Stimulated activated CD4-positive, alpha-beta T cell treated with anti-CD3 and anti-CD28 coated beads, Interleukin-15, amount 100 ng/mL, for 24 hours (primary cell): ENCODE measurements around the gene SET.
"Not testable (repeated sequence)": the region's sequence is repeated elsewhere in the genome, so short reads cannot be mapped to it uniquely, and the experiment has no call there.

Experiments used
- DNase-seq: peaks from one replicate; pipeline ENCODE4 v3.0.0-alpha.2; 2020

The SET gene

GRCh38 chr9:128688501-128689292 lies at the start of gene SET:
TSS of gene SET (plus strand) at chr9:128689222. CDS start at chr9:128689583, 361 bp downstream.
- peak; percentile 97 for DNase-seq

DNA sequence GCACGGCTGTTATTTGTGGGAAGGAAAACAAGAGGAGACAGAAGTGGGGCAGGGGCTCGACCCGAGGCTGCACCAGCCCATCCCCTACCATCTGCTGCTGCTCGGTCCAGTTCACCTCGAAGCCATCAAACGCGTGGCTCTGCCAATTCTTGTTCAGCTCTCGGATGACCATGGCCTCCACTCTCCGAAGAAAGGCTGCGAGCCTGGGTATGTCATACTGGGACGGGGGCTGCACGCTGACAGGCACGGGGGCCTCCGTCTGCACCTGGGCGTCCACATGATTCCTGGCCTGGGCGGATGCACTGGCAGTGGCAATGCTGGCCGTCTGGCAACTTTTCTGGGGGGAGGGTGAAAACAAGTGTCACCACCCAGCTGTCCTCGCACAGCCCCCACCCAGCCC lies 48.4 kb upstream of the SET start:
- no peak for DNase-seq

GRCh38 chr9:128642675-128643245 lies 46.3 kb upstream of the SET start:
- no peak for DNase-seq

GRCh38 chr9:128643519-128644300 lies 45.3 kb upstream of the SET start:
- DNase-seq: no peak

DNA sequence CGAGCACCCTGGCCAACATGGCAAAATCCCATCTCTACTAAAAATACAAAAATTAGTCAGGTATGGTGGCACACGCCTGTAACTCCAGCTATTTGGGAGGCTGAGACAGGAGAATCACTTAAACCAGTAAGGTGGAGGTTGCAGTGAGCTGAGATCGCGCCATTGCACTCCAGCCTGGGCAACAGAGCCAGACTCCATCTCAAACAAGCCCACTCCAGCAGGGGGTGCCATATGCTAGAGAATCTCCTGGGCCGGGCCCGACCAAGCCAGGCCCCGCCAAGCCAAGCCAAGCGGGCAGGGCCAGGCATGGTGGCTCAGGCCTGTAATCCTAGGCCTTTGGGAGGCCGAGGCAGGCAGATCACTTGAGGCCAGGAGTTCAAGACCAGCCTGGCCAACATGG lies 40.8 kb upstream of the SET start:
- peak; percentile 79 for DNase-seq

DNA sequence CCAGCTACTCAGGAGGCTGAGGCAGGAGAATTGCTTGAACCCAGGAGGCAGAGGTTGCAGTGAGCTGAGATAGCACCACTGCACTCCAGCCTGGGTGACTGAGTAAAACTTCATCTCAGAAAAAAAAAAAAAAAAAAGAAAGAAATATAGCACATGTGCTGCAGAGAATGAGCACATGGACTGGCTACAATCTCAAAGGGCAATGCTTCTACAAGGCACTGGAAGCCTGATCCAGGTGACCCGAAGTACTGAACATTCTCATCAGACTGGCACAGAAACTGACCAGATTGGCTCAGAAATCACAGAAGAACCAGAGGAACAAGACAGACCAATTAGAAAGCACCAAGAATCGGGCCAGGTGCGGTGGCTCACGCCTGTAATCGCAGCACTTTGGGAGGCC lies 37.2 kb upstream of the SET start:
- no peak for DNase-seq

DNA sequence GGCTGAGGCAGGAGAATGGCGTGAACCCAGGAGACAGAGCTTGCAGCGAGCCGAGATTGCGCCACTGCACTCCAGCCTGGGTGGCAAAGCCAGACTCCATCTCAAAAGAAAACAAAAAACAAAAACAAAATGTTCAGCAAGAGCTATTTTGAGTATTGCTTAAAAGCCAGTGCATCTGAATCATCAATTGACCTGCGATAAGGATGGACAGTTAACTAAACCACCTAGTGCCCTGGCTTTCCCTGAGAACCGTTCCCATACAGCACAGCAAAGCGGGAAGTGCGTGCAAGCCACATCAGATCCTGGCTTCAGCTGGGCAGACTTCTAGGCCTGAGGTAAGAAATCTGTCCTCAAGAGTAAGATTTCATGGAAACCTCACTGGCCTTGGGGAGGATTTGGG lies 35.1 kb upstream of the SET start:
- no peak for DNase-seq

- DNase-seq: no peak
These were observed 34.5 kb upstream of the SET start for GRCh38 chr9:128654481-128654880.

- DNase-seq: peak; percentile 98
These were observed 32.3 kb upstream of the SET start, which contains the start of gene DYNC2I2 for GRCh38 chr9:128656416-128657343. TSS of gene DYNC2I2 (minus strand) at chr9:128656847. CDS start at chr9:128656726, 121 bp downstream.

DNA sequence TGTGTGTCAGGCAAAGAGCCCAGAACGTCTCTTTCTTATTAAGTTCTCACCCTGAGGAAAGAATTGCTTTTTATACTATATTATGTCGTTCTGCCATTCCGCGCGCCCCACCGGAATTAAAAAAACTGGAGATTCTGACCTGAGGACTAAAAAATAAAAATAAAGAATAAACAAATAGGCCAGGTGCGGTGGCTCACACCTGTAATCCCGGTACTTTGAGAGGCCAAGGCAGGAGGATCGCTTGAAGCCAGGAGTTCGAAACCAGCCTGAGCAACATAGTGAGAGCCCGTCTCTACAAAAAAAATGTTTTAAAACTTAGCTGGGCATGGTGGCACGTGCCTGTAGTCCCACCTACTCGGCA lies 31.7 kb upstream of the SET start:
- DNase-seq: no peak

DNA sequence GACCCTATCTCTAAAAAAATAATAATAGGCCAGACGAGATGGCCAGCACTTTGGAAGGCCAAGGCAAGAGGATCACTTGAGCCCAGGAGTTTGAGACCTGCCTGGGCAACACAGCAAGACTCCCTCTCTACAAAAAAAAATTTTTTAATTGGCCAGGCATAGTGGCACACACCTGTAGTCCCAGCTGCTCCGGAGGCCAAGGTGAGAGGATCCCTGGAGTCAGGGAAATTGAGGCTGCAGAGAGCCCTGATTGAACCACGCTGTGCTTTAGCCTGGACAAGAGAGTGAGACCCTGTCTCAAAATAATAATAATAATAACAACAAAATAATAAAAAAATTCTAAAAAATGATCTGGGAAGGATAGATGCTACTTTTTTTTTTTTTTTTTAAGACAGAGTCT lies 31.2 kb upstream of the SET start:
- no peak for DNase-seq

DNA sequence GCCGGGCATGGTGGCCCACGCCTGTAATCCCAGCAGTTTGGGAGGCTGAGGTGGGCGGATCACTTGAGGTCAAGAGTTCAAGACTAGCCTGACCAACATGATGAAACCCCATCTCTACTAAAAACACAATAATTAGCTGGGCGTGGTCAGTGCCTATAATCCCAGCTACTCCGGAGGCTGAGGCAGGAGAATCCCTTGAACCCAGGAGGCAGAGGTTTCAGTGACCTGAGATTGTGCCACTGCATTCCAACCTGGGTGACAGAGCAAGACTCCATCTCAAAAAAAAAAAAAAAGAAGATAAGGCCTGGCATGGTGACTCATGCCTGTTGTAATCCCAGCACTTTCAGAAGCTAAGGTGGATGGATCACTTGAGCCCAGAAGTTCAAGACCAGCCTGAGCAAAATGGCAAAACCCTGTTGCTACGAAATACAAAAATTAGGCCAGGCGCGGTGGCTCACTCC lies 22.5 kb upstream of the SET start:
- not testable (repeated sequence) for DNase-seq

- no peak for DNase-seq
These were observed 19.2 kb upstream of the SET start for GRCh38 chr9:128669786-128670185.

- DNase-seq: no peak
These were observed 13.6 kb upstream of the SET start for GRCh38 chr9:128675382-128675781.

DNA sequence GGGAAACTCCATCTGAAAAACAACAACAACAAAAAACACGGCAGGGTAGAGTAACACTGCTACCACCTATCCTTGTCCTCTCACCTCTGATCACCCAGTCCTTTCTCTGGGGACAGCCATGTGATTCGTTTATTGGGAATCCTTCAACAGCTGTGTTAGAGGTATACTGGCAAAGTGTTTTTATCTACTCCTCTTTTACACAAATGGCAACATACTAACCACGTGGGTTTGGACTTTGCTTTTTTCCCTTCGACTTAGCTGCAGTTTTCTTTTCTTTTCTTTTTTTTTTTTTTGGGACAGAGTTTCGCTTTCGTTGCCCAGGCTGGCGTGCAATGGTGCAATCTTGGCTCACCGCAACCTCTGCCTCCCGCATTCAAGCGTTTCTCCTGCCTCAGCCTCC lies 11.2 kb upstream of the SET start:
- no peak for DNase-seq

DNA sequence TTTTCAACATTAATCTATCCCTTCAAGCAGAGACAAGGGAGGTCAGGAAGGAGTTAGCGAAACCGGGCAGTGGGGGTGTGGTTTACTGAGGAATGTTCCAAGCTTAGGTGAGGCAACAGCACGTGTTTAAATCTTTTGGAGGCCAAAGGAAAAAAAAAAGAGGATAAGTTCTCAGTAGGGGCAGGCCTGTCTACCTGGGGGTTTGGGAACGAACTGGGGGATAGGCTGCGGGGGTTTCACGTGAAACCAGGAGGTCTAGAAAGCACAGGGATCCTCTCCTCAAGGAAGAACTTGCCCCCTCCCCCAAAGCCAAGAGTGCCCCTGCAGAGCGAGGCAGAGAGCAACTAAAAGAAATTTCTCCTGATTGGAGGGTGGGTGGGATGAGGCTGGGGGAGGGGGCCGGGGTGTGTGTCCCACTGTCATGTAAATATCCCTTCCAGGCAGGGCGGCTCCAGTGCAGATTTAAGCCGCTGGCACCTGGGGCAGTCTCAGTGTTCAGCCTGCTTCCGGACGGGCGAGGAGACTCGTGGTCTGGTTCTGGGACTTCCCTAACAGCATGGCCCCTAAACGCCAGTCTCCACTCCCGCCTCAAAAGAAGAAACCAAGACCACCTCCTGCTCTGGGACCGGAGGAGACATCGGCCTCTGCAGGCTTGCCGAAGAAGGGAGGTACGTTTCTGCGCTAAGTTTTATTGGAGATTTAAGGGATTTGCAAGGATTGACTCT lies 5.5 kb upstream of the SET start:
- DNase-seq: peak; percentile 63

- no peak for DNase-seq
These were observed 5.0 kb upstream of the SET start for GRCh38 chr9:128684065-128684324.

DNA sequence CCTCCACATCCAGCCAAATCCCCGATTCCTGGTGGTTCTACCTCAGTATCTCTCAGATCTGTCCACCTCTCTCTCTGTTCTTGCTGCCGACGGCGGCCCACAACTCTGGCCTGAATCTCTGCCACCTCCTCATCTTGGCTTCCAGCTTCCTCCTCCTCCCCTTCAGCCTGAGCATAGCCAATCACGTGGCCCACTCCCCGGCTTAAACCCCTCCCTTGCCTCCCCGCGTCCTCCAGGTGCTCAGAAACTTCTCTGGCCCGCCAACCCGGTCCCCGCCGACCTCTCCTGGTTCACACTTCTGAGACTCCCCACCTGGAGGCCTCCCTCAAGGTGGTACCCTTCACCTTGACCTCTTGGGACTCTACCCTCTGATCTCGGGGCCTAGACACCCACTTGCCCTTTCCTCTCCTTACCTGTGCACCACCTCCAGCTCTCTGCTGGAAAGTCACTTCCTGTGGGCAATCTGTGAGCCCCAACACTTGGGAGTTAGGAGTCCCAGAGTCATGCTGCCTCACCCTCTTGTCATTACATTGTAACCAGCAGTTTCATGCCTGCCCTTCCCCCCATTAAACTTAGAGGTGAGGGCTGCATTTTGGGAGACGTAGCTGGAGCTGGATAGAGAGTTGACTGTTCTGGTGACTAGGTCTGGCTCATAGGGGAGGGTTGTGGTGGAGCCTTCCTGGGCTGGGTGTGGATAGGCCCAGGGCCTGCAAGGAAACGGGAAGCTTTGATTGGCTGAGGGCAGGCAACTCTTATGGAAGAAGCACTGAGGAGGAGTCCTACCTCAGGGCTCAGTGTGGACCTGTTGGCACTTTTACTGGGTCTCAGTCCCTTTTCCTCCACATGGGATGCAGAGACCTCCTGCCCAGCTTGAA lies 4.5 kb upstream of the SET start:
- peak; percentile 88 for DNase-seq

GRCh38 chr9:128685636-128686489 lies 3.2 kb upstream of the SET start:
- DNase-seq: peak; percentile 48

- no peak for DNase-seq
These were observed 1.6 kb upstream of the SET start for GRCh38 chr9:128687453-128687852.
